Effector memory CD8-positive, alpha-beta T cell (primary cell): ENCODE results near the gene PRXL2B.

Source experiments
- ATAC-seq: fragments of 150-1000 bp; cut with Tn5 transposase; replicated peaks from 2 replicates; pipeline ENCODE4 v1.10.0; 2021; ENCODE audit warnings: mild to moderate bottlenecking, moderate library complexity
- DNase-seq, 3 experiments: peaks; one replicate each; pipeline ENCODE4 v3.0.0; 2021
- H3K27ac Mint-ChIP-seq, 2 donors: one replicate each; pipeline ENCODE4 v1.8.0; 2022; ENCODE audit warnings: mild to moderate bottlenecking in 2 of 2, mixed read lengths in 2 of 2, moderate library complexity in 2 of 2
- H3K27me3 Mint-ChIP-seq, 2 donors: one replicate each; pipeline ENCODE4 v1.8.0; 2022; ENCODE audit warnings: mixed read lengths in 2 of 2
- H3K36me3 Mint-ChIP-seq: one replicate; pipeline ENCODE4 v1.8.0; 2022; ENCODE audit warnings: mild to moderate bottlenecking, moderate library complexity, mixed read lengths; ENCODE audit not compliant: insufficient read depth
- H3K4me1 Mint-ChIP-seq, 2 donors: one replicate each; pipeline ENCODE4 v1.8.0; 2022; ENCODE audit warnings: low read depth in 2 of 2, mixed read lengths in 2 of 2
- H3K4me3 Mint-ChIP-seq, 2 donors: one replicate each; pipeline ENCODE4 v1.8.0; 2022; ENCODE audit warnings: mild to moderate bottlenecking in 2 of 2, mixed read lengths in 2 of 2, moderate library complexity in 2 of 2
- H3K9me3 Mint-ChIP-seq, 2 donors: one replicate each; pipeline ENCODE4 v1.8.0; 2022; ENCODE audit warnings: mixed read lengths in 2 of 2

Gene PRXL2B

DNA sequence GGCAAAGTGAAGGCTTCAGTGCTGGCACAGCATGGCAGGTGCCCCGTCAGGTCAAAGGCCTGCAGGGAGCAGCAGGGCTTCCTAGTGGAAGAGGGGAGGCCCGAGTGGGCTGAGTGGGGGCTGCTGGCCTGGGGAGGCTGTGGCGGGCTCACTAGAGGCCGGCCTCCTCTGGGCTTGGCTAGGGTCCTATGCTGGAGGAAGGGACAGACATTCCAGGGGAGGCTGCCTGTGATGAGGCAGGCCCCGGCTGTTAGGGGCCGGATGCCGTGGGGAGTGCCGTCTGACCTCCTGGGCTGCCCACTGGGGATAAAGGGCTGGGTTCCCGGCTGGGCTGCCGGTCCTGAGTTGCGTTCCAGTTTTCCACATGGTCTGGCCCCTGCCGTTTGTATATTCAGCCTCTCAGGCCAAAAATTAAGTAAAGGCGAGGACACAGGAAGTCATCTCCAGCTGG, 21.1 kb downstream of the PRXL2B start:
- Mint-ChIP-seq H3K9me3 (no peaks in the 10 kb centered on the region), H3K36me3 (no peaks in the 10 kb centered on the region), H3K27me3 (peaks cover 3 to 20% of the 10 kb centered on the region in 2 donors), H3K4me1 (no peaks in the 10 kb centered on the region), H3K27ac (no peak overlapping the region), H3K4me3 (no peak overlapping the region)
- ATAC-seq (no peak), DNase-seq (no peak)

DNA sequence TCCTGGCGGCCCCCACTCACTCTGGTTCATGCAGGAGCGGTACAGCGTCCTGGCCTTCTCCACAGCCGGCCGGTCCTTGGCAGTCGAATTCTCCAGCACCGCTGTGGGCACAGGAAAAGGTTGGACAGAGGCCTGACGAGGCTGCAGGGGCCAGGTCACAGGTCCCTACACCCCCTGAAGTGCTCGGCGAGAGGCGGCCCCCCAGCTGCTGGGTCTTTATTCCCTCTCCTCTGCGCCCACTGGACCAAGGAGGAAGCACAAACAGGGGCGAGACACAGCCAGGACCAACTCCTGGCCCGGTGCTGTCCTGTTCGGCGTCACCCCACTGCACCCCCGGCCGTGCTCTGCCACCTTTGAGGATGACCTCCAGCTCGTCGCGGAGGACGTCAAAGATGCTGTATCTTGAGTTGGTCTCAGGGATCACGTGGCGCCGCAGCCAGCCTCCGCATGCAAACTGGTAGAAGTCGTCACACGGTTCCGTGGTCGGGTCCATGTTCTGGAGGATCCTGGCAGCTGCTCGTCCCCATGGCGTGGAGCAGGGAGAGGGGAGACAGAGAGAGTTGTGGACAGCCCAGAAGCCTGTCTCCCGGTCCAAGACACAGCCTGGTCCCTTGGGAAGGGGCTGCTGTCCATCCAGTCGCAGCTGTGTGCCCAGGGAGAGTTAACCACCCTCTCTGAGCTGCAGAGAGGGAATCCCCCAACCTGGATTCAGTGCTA, 22.9 kb downstream of the PRXL2B start:
- ATAC-seq (no peak), DNase-seq (no peak)
- Mint-ChIP-seq H3K9me3 (peaks cover 0 to 6% of the 10 kb centered on the region in 2 donors), H3K27ac (no peak overlapping the region), H3K27me3 (peaks cover 8 to 16% of the 10 kb centered on the region in 2 donors), H3K4me3 (no peak overlapping the region), H3K4me1 (no peaks in the 10 kb centered on the region), H3K36me3 (no peaks in the 10 kb centered on the region)

DNA sequence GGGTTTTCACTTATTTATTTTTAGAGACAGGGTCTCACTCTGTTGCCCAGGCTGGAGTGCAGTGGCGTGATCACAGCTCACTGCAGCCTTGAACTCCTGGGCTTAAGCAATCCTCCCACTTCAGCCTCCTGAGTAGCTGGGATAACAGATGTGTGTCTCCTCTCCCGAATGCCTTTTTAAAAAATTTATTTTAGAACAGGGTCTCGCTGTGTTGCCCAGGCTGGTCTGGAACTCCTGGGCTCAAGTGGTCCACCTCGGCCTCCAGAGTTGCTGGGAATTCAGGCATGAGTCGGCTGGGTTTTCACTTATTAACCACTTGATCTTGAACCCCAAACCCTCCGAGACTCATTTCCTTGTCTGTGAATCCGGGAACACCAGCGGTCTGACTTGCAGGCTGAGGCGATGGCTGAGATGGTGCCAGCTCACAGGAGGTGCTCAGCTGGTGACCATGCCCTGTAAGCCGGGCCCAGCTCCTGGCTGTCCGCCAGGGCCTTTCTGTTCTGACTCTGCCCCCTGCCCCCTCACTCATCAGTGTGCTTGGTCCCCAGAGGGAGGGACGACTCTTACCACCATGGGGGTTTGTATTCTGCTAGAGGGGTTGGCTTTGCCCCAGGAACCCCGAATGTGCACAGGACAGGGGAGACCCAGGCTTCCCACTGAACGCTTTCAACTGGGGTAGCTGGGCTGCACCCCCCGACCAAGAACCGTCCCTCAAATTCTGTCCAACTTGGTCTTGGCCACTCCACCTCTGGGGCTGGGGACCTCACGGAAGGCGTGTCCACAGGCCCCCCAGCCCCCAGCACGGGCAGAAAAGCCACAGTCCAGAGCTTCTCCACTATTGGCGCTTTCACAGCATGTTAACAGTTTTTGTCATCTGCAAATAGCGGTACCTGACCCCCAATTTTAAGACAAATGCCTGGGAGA, 23.7 kb downstream of the PRXL2B start:
- H3K4me3 Mint-ChIP-seq = no peak overlapping the region
- peaks cover 0 to 8% of the 10 kb centered on the region in 2 donors for H3K9me3 Mint-ChIP-seq
- H3K4me1 Mint-ChIP-seq = no peaks in the 10 kb centered on the region
- H3K27me3 Mint-ChIP-seq = peaks cover 8 to 16% of the 10 kb centered on the region in 2 donors
- ATAC-seq (no peak), DNase-seq (no peak)
- no peak overlapping the region for H3K27ac Mint-ChIP-seq
- no peaks in the 10 kb centered on the region for H3K36me3 Mint-ChIP-seq

DNA sequence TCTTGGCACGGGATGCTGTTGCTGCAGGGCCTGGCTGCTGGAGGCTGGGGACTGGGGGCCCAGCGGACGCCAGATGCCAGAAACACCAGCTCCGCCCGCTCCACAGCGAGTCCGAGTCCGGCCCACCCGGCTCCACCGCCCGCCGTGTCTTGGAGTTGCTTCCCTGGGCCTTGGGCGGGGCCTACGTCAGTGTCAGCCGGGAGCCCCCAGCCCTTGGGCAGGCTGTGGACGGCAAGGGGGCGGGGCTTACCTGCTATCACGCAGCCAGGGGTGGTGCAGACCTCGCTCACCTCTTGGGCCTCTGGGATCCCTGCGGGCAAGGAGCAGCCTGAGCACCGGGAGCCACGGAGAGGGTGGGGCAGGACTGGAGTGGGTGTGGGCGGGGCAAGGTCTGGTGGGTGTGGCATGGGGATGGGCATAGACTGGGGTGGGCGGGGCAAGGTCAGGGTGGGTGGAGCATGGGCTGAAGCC, 24.5 kb downstream of the PRXL2B start:
- Mint-ChIP-seq H3K27ac (no peak overlapping the region), H3K36me3 (no peaks in the 10 kb centered on the region), H3K9me3 (peaks cover 0 to 9% of the 10 kb centered on the region in 2 donors), H3K4me1 (no peaks in the 10 kb centered on the region), H3K4me3 (no peak overlapping the region), H3K27me3 (peaks cover 8 to 16% of the 10 kb centered on the region in 2 donors)
- ATAC-seq (no peak), DNase-seq (no peak)

DNA sequence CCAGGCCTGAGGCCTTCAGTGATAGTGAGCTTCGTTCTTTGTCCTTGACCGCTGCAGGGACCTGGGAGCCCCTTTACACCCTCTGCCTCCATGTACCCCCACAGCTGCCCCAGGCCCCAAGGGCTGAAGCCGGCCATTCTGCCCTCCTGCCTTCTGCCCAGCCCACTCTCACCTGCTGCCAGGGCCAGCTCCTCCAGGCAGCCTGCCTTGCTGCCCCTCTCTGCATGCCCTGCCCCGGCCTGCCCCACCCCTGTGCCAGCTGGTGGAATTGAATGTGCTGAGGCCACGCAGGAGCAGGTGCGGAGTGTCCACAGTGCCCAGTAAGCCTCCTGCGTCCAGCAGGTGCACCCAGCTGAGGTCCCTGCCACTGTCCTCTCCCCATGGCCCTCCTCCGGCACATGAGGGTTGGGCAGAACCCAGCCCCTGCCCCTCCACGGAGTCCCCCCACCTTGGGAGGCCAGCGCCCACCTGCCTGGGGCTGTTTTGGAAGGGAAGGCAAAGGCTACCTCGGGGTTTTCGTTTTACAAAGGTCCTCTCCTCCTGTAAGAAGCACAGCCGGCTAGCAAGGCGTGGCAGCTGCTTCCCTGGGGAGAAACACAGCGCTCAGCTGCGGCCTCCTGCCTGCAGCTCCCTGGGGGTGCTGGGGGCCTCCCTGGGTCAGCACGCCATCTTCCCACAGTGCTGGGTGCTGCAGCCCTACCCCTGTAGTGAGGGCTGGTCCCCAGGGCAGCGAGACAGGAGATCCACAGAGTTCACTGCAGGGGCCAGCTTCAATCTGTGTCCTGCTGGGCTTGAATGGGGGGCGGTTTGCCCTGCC, 25.3 kb downstream of the PRXL2B start:
- Mint-ChIP-seq H3K4me1 (no peaks in the 10 kb centered on the region), H3K36me3 (no peaks in the 10 kb centered on the region), H3K4me3 (no peak overlapping the region), H3K9me3 (peaks cover 0 to 11% of the 10 kb centered on the region in 2 donors), H3K27me3 (peaks cover 8 to 16% of the 10 kb centered on the region in 2 donors), H3K27ac (no peak overlapping the region)
- ATAC-seq = no peak
- no peak for DNase-seq

DNA sequence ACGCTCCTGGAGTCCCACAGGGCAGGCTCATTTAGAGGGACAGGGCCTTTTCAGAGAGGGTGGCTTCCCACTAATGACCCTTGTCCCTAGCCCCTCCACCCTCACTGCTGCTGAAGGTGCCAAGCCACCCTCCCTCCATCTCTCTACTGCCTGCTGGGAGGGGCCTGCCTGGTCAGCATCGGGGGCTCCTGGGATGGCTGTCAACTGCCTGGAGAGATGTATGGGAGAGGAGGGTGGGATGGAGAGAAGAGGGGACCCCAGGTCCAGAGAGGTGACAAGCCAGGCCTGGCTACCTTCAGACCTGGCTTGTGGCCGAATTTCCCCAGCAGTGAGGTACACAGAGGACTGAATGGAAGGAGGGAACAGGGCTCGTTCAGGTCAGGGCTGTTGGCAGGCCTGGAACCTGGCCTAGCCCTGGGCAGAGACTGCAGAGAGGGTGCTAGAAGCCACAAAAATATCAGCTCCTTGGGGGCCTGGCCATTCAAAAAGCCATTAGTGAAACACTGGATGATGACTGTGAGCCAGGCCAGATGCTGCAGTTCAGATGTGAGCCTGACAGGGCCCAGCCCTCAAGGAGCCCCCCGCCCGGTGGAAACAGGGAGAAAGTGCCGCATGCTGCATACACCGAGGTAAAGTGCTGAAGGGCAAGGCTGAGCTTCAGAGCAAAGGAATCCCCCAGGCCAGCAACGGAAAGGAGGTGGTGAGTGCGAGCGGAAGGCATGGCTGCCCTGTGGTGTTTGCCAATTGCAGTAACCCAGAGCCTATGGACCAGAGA, 26.2 kb downstream of the PRXL2B start:
- Mint-ChIP-seq H3K4me3 (no peak overlapping the region), H3K4me1 (no peaks in the 10 kb centered on the region), H3K9me3 (peaks cover 0 to 11% of the 10 kb centered on the region in 2 donors), H3K27ac (no peak overlapping the region), H3K27me3 (peaks cover 8 to 16% of the 10 kb centered on the region in 2 donors), H3K36me3 (no peaks in the 10 kb centered on the region)
- no peak for ATAC-seq
- DNase-seq = no peak

DNA sequence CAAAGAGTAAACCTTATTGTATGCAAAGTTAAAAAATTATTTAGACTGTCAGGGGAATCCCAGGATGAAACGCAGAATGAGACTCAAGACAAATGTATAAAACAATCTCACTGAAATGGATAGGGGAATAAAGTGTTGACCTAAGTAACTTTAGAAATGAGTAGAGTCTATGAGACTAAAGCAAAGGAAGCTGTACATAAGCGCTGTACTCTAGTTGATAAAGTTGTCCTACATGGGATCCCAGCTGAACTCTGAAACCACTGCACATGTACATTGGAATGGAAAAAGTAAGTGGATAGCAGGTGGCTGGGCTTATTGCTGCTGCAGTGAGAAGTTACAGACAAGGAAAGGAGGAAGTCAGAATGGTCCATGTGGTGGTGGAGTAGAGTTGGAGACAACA, 27.6 kb downstream of the PRXL2B start:
- H3K4me3 Mint-ChIP-seq = no peak overlapping the region
- no peak for ATAC-seq
- no peak for DNase-seq
- peaks cover 15 to 16% of the 10 kb centered on the region in 2 donors for H3K27me3 Mint-ChIP-seq
- H3K36me3 Mint-ChIP-seq = no peaks in the 10 kb centered on the region
- H3K4me1 Mint-ChIP-seq = no peaks in the 10 kb centered on the region
- H3K9me3 Mint-ChIP-seq = peaks cover 0 to 11% of the 10 kb centered on the region in 2 donors
- H3K27ac Mint-ChIP-seq = no peak overlapping the region

DNA sequence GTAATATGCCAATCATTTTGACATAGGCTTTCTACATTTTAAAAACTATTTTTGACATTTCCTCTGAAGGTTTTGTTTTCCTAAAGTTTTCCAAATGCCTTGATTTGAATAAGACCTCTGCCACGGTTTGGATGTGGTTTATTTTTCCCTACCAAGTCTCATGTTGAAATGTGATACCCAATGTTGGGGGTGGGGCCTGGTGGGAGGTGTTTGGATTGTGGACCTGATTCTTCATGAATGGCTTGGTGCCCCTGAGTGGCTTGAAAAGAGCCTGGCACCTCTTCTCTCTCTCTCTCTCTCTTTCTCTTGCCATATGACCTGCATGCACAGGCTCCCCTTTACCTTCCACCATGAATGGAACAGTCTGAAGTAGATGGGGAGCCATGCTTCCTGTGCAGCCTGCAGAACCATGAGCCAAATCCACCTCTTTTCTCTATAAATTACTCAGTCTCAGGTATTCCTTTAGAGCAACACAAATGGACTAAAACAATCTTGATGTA, 31.4 kb downstream of the PRXL2B start:
- no peak for DNase-seq
- Mint-ChIP-seq H3K27me3 (peaks cover 26 to 36% of the 10 kb centered on the region in 2 donors), H3K27ac (no peak overlapping the region), H3K36me3 (no peaks in the 10 kb centered on the region), H3K9me3 (peaks cover 0 to 11% of the 10 kb centered on the region in 2 donors), H3K4me3 (no peak overlapping the region), H3K4me1 (peaks cover 0 to 1% of the 10 kb centered on the region in 2 donors)
- ATAC-seq = no peak

DNA sequence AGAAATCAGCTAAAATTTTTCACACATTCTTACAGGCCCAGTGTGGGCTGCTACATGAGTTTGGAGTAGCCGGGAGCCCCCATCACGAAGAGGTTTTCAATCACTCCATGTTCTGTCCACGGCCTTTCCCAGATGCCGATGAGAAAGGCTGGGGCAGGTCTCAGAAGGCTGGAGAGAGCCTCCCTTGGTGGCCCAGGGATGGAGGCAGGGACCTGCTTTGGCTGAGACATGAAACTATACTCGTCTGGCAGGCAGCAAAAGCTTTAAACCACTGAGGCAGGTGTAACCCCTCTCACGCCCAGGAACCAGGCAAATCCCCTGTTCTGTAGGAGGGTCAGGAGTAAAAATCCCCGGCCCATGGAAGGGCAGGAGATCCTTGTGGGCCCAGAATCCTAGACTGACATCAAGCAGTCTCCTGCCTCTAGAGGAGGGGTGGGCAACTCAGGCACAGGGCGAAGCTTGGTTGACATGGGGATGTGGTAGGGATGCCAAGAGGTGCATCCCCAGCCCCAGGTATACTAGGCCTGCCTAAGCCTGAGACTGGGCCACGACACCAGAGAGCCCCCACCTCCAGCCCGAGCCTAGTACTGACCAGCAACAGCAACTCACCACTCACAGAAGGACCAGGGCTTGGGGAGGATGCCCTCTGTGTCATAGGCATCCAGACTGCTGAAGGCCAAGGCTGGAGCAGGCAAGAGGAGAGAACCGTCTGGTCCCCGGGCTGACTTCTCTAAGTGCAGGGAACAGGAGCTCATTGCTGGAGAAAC, 37.2 kb downstream of the PRXL2B start:
- Mint-ChIP-seq H3K9me3 (no peaks in the 10 kb centered on the region), H3K4me1 (peaks cover 0 to 1% of the 10 kb centered on the region in 2 donors), H3K27me3 (peaks cover 56 to 81% of the 10 kb centered on the region in 2 donors), H3K27ac (no peak overlapping the region), H3K36me3 (no peaks in the 10 kb centered on the region), H3K4me3 (no peak overlapping the region)
- DNase-seq (no peak), ATAC-seq (no peak)

DNA sequence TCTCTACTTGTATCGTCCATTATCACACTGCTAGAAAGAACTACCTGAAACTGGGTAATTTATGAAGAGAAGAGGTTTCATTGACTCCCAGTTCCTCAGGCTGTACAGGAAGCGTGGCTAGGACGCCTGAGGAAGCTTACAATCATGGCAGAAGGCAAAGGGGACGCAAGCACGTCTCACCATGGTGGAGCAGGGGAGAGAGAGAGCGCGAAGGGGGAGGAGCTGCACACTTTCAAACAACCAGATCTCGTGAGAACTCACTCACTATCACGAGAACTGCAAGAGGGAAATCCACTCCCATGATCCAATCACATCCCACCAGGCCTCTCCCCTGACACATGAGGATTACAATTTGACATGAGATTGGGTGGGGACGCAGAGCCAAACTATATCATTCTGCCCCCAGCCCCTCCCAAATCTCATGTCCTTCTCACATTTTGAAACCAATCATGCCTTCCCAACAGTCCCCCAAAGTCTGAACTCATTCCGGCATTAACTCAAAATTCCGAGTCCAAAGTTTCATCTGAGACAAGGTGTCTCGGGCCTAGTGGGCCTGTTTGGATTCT, 38.2 kb downstream of the PRXL2B start:
- ATAC-seq (no peak), DNase-seq (no peak)
- peaks cover 55 to 81% of the 10 kb centered on the region in 2 donors for H3K27me3 Mint-ChIP-seq
- H3K36me3 Mint-ChIP-seq = no peaks in the 10 kb centered on the region
- no peaks in the 10 kb centered on the region for H3K9me3 Mint-ChIP-seq
- no peak overlapping the region for H3K4me3 Mint-ChIP-seq
- no peak overlapping the region for H3K27ac Mint-ChIP-seq
- peaks cover 0 to 1% of the 10 kb centered on the region in 2 donors for H3K4me1 Mint-ChIP-seq

DNA sequence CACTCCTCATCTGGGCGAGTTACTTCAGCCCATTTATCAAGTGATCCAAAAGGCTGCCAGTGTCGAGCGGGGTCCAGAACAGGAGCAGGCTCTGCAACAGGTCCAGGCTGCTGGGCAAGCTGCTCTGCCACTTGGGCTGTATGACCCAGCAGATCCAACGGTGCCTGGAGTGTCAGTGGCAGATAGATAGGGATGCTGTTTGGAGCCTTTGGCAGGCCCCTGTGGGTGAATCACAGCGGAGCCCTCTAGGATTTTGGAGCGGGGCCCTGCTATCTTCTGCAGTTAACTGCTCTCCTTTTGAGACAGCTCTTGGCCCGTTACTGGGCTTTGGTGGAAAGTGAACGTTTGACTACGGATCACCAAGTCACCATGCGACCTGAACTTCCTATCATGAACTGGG, 38.7 kb downstream of the PRXL2B start:
- Mint-ChIP-seq H3K9me3 (no peaks in the 10 kb centered on the region), H3K4me1 (peaks cover 0 to 1% of the 10 kb centered on the region in 2 donors), H3K36me3 (no peaks in the 10 kb centered on the region), H3K4me3 (no peak overlapping the region), H3K27ac (no peak overlapping the region), H3K27me3 (peaks cover 52 to 81% of the 10 kb centered on the region in 2 donors)
- DNase-seq = no peak
- no peak for ATAC-seq
